ENCODE data around the gene VPREB1. TPM values are rescaled to one million over a fixed set of nuclear protein-coding genes. Genes with fewer than 3 reads are reported as not detected.

Gene VPREB1
- total RNA-seq, 2 donors from 2014 or later = not detected

- Mint-ChIP-seq H3K36me3 (ENCODE audit: low read depth) (no peaks in the 10 kb centered on the region), H3K4me1 (no peaks in the 10 kb centered on the region), H3K27ac (no peak overlapping the region), H3K9me3 (peaks cover under 1% of the 10 kb centered on the region), H3K27me3 (ENCODE audit: insufficient read depth) (peaks cover 99% of the 10 kb centered on the region), H3K4me3 (no peak overlapping the region)
- Histone ChIP-seq H3K4me3 (ENCODE audit: low read length) (no peak overlapping the region), H3K27ac (ENCODE audit: low read depth, low read length) (no peak overlapping the region), H3K4me1 (ENCODE audit: control insufficient read depth, insufficient read depth, low read length) (no peaks in the 10 kb centered on the region), H3K27me3 (ENCODE audit: control insufficient read depth, insufficient read depth, low read length, poor library complexity, severe bottlenecking) (peaks cover 92% of the 10 kb centered on the region), H3K36me3 (ENCODE audit: control insufficient read depth, insufficient read depth, low read length) (no peaks in the 10 kb centered on the region), H3K9ac (ENCODE audit: extremely low read depth, low read length, poor library complexity, severe bottlenecking) (no peak overlapping the region), H3K9me3 (ENCODE audit: control insufficient read depth, low read length) (no peaks in the 10 kb centered on the region)
- WGBS, 2 experiments (ENCODE audit: insufficient coverage in 1 of 2, insufficient read length in 1 of 2) = 80 to 83% methylated on average over 11 to 18 of the region's 18 CpGs
- DNase-seq = no peak
- no peak for TF ChIP-seq CTCF (conservative IDR thresholded peaks at IDR 0.05)
These were observed 797 bp downstream of the VPREB1 start for GRCh38 chr22:22245256-22245909.

GRCh38 chr22:22245935-22246525, 1.4 kb downstream of the VPREB1 start:
- Mint-ChIP-seq H3K36me3 (ENCODE audit: low read depth) (no peaks in the 10 kb centered on the region), H3K4me3 (no peak overlapping the region), H3K9me3 (no peaks in the 10 kb centered on the region), H3K27ac (no peak overlapping the region), H3K4me1 (no peaks in the 10 kb centered on the region), H3K27me3 (ENCODE audit: insufficient read depth) (peaks cover 97% of the 10 kb centered on the region)
- H3K4me1 ChIP-seq (ENCODE audit: control insufficient read depth, insufficient read depth, low read length) = no peaks in the 10 kb centered on the region
- H3K27me3 ChIP-seq (ENCODE audit: control insufficient read depth, insufficient read depth, low read length, poor library complexity, severe bottlenecking) = peaks cover 91% of the 10 kb centered on the region
- no peak for TF ChIP-seq CTCF (conservative IDR thresholded peaks at IDR 0.05)
- 81 to 87% methylated on average over 4 to 6 of the region's 6 CpGs for WGBS, 2 experiments (ENCODE audit: insufficient coverage in 1 of 2, insufficient read length in 1 of 2)
- no peak overlapping the region for H3K27ac ChIP-seq (ENCODE audit: low read depth, low read length)
- H3K36me3 ChIP-seq (ENCODE audit: control insufficient read depth, insufficient read depth, low read length) = no peaks in the 10 kb centered on the region
- no peaks in the 10 kb centered on the region for H3K9me3 ChIP-seq (ENCODE audit: control insufficient read depth, low read length)
- no peak overlapping the region for H3K9ac ChIP-seq (ENCODE audit: extremely low read depth, low read length, poor library complexity, severe bottlenecking)
- no peak for DNase-seq
- no peak overlapping the region for H3K4me3 ChIP-seq (ENCODE audit: low read length)

GRCh38 chr22:22246706-22247105, 2.1 kb downstream of the VPREB1 start:
- H3K27ac ChIP-seq (ENCODE audit: low read depth, low read length) = no peak overlapping the region
- peaks cover 90% of the 10 kb centered on the region for H3K27me3 Mint-ChIP-seq (ENCODE audit: insufficient read depth)
- H3K9ac ChIP-seq (ENCODE audit: extremely low read depth, low read length, poor library complexity, severe bottlenecking) = no peak overlapping the region
- H3K27ac Mint-ChIP-seq = no peak overlapping the region
- TF ChIP-seq CTCF (conservative IDR thresholded peaks at IDR 0.05) = no peak
- DNase-seq = no peak
- no peaks in the 10 kb centered on the region for H3K9me3 Mint-ChIP-seq
- no peaks in the 10 kb centered on the region for H3K4me1 Mint-ChIP-seq
- no peak overlapping the region for H3K4me3 ChIP-seq (ENCODE audit: low read length)
- H3K4me3 Mint-ChIP-seq = no peak overlapping the region
- H3K27me3 ChIP-seq (ENCODE audit: control insufficient read depth, insufficient read depth, low read length, poor library complexity, severe bottlenecking) = peaks cover 86% of the 10 kb centered on the region
- H3K4me1 ChIP-seq (ENCODE audit: control insufficient read depth, insufficient read depth, low read length) = no peaks in the 10 kb centered on the region
- WGBS, 2 experiments (ENCODE audit: insufficient coverage in 1 of 2, insufficient read length in 1 of 2) = 67 to 74% methylated on average over 6 to 9 of the region's 9 CpGs
- no peaks in the 10 kb centered on the region for H3K9me3 ChIP-seq (ENCODE audit: control insufficient read depth, low read length)
- H3K36me3 Mint-ChIP-seq (ENCODE audit: low read depth) = no peaks in the 10 kb centered on the region
- no peaks in the 10 kb centered on the region for H3K36me3 ChIP-seq (ENCODE audit: control insufficient read depth, insufficient read depth, low read length)
